Suprapubic skin (tissue), 4 donors: ENCODE measurements around the gene AQR. TPM values are rescaled to one million over a fixed set of nuclear protein-coding genes. Genes with fewer than 3 reads are reported as not detected.

ENCODE experiments used
- DNase-seq, 2 donors: peaks; one replicate each; pipeline ENCODE4 v3.0.0-alpha.2; 2019; ENCODE audit warnings: low spot score in 2 of 2
- H3K27ac ChIP-seq: fragments of 200-600 bp; sonication (generic); one replicate; pipeline ENCODE4 v1.5.1; 2019
- H3K27me3 ChIP-seq: fragments of 200-600 bp; sonication (generic); one replicate; pipeline ENCODE4 v1.5.1; 2019
- H3K36me3 ChIP-seq: fragments of 200-600 bp; sonication (generic); one replicate; pipeline ENCODE4 v1.5.1; 2019
- H3K4me1 ChIP-seq: fragments of 200-600 bp; sonication (generic); one replicate; pipeline ENCODE4 v1.5.1; 2019
- H3K4me3 ChIP-seq: fragments of 200-600 bp; sonication (generic); one replicate; pipeline ENCODE4 v1.5.1; 2019; ENCODE audit warnings: mild to moderate bottlenecking
- H3K9me3 ChIP-seq: fragments of 200-600 bp; sonication (generic); one replicate; pipeline ENCODE4 v1.5.1; 2019
- EP300 ChIP-seq: sonication (generic); formaldehyde crosslinking; IDR thresholded peaks from one replicate; pipeline ENCODE4 v1.6.1; 2017; ENCODE audit warnings: antibody characterized with exemption
- POLR2A ChIP-seq, 2 donors: fragments of 450-650 bp; IDR thresholded peaks; one replicate each; pipeline ENCODE4 v1.6.1; 2017; ENCODE audit warnings: antibody characterized with exemption in 2 of 2, mild to moderate bottlenecking in 2 of 2, moderate library complexity in 2 of 2
- POLR2AphosphoS5 ChIP-seq, 3 donors: sonication (generic); formaldehyde crosslinking; IDR thresholded peaks; one replicate each; pipeline ENCODE4 v1.6.1; 2017; ENCODE audit warnings: antibody characterized with exemption in 3 of 3
- WGBS: methylation state at CpG from one replicate; pipeline ENCODE4 v1.1.5; 2018; 5-methylcytosine and 5-hydroxymethylcytosine counted together
- total RNA-seq, 4 donors: library from RNA; depleted of rRNA; stranded (reverse); fragments of >200 nt; gene quantifications; one replicate each; pipeline ENCODE4 v1.1.0, GENCODE V29; 2016
- TF ChIP-seq, protein P1 (sequence below), 2 donors: fragments of 200-600 bp in 1 of 2; fragments of 450-650 bp in 1 of 2; sonication (generic) in 1 of 2; IDR thresholded peaks; one replicate each; pipeline ENCODE4 v1.5.1; 2016 to 2019; ENCODE audit warnings: antibody characterized with exemption in 2 of 2, mild to moderate bottlenecking in 1 of 2, moderate library complexity in 1 of 2

Gene AQR
- total RNA-seq, 4 donors from 2014 or later = 21.8 to 41.1 (median 25.7) TPM

DNA sequence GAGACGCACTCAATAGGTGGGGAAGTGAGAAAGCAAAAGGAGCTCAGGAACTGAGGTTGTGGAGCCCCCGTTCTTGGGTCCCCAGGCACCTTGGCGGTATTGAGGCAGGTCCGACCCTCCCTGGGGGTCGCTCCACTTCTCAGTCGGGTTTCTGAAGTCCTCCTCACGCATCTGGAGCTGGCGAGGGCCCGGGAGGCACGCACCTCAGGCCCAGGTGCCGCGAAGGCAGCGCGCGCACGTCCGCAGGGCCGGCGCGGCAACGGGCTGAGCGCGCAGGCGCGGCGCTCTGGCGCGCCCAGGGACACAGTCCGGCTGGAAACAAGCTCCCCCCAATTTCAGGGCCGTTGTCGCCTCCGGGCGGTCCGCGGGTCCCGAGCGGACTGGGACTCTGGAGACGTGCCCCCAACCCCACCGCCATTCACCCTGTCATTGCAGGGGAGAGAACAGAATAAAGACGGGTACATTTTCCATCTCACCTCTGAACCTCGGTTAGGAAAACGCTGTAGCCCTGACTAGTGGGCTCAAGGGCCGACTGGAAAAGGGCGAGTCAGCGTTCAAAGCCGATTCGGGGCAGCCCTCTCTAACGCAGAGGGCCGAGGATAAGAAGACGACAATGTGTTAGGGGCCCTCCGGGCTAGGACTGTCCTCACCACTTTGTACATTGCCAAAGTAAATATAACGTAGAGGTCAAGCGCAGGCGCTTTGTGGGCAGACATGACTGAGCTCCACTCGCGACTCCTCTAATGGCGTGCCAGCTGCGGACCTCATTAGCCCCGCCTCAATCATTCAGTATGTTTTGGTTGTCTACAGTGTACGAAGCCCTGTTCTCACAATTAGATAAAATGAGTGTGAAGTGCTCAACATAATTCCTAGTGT, 18.7 kb upstream of the AQR start, which contains the start of gene ZNF770:
Gene ZNF770 (minus strand): TSS at position 261 of the 876 bp plus-strand sequence. CDS start 4,853 bp downstream, outside the sequence.
- Histone ChIP-seq H3K4me1 (peaks cover 50% of the 10 kb centered on the region), H3K36me3 (peaks cover 1% of the 10 kb centered on the region), H3K27ac (peak within 1 kb of the TSS; percentile 99), H3K27me3 (no peaks in the 10 kb centered on the region), H3K4me3 (peak within 1 kb of the TSS; percentile 64), H3K9me3 (no peaks in the 10 kb centered on the region)
- under 1% methylated on average over 26 of the region's 60 CpGs for WGBS
- peak; percentile 83 to 84 for DNase-seq
- TF ChIP-seq POLR2A (IDR thresholded peaks at IDR 0.05) = peak; percentile 35 to 76
- TF ChIP-seq, protein P1, sequence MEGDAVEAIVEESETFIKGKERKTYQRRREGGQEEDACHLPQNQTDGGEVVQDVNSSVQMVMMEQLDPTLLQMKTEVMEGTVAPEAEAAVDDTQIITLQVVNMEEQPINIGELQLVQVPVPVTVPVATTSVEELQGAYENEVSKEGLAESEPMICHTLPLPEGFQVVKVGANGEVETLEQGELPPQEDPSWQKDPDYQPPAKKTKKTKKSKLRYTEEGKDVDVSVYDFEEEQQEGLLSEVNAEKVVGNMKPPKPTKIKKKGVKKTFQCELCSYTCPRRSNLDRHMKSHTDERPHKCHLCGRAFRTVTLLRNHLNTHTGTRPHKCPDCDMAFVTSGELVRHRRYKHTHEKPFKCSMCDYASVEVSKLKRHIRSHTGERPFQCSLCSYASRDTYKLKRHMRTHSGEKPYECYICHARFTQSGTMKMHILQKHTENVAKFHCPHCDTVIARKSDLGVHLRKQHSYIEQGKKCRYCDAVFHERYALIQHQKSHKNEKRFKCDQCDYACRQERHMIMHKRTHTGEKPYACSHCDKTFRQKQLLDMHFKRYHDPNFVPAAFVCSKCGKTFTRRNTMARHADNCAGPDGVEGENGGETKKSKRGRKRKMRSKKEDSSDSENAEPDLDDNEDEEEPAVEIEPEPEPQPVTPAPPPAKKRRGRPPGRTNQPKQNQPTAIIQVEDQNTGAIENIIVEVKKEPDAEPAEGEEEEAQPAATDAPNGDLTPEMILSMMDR (IDR thresholded peaks at IDR 0.05) = no peak
- TF ChIP-seq POLR2AphosphoS5 (IDR thresholded peaks at IDR 0.05) = peak in 2 of 3 donors; percentile 38 to 85
- no peak for TF ChIP-seq EP300

DNA sequence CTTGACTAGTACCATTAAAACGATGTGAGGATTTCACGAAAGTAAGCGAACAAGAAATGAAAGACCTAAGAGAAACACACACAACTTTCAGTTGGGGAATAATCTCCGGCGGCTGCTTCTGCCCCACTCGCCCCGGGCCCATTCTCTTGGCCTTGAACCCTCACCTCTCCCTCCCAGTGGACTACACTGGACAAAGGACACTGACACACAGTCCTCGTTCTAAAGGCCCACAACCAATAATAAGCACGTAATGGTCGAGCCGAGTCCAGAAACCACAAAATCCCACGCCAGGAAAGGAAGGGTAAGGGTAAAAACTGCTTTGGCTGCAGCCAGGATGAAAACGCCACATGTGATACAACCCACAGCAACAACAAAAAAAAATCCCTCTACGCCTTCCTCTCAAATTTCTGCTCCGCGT, 18.1 kb upstream of the AQR start:
- no peak for DNase-seq
- H3K4me3 ChIP-seq = peak overlapping the region; percentile 64

DNA sequence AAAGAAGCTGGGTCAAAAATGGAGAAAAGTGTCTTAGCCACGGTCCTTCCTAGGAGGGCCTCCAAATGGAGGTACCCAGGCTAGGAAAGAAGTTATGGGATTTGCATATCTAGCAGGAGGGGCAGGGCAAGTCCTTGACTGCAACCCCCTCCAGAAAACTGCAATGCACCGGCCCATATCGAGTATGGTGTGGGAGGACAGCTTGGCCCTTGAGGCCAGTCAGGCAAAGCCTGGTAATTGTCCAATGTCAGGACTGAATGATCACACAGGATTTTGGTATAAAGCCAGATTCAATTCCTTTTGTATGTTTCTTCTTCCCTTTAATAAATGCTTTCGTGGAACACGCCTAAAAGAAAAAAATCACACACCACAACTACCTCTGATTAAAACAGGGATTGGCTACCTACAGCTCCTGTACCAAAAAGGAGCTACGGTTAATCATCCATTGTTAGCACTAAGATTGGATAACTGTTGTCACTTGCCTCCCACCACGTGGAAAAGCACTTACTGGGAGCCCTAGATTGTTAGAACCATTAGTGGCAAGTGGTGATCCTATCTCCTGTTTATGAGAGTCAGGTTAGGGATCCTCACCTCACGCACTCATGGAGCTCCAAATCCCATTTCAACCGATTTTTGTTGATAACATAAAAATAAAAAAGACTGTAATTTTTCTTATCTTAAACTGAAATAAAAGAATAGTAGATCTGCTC, 17.4 kb upstream of the AQR start:
- H3K4me3 ChIP-seq = peak overlapping the region; percentile 64
- no peak for DNase-seq
- H3K36me3 ChIP-seq = peaks cover 14% of the 10 kb centered on the region
- 22% methylated on average over 9 of the region's 9 CpGs for WGBS
- H3K27ac ChIP-seq = peak overlapping the region; percentile 99
- H3K9me3 ChIP-seq = no peaks in the 10 kb centered on the region
- TF ChIP-seq EP300 (no peak), POLR2A (IDR thresholded peaks at IDR 0.05) (no peak), POLR2AphosphoS5 (IDR thresholded peaks at IDR 0.05) (no peak)
- TF ChIP-seq, protein P1 (IDR thresholded peaks at IDR 0.05) = no peak
- H3K27me3 ChIP-seq = no peaks in the 10 kb centered on the region
- peaks cover 47% of the 10 kb centered on the region for H3K4me1 ChIP-seq

More for the DNA sequence above, 18.1 kb upstream of the AQR start:
- Histone ChIP-seq H3K9me3 (no peaks in the 10 kb centered on the region), H3K27ac (peak overlapping the region; percentile 99), H3K27me3 (no peaks in the 10 kb centered on the region), H3K4me1 (peaks cover 47% of the 10 kb centered on the region), H3K36me3 (peaks cover 8% of the 10 kb centered on the region)
- WGBS = under 1% methylated on average over 16 of the region's 16 CpGs
- TF ChIP-seq POLR2A (IDR thresholded peaks at IDR 0.05) = no peak
- no peak for TF ChIP-seq POLR2AphosphoS5 (IDR thresholded peaks at IDR 0.05)
- TF ChIP-seq EP300 = no peak
- TF ChIP-seq, protein P1 (IDR thresholded peaks at IDR 0.05) = no peak

DNA sequence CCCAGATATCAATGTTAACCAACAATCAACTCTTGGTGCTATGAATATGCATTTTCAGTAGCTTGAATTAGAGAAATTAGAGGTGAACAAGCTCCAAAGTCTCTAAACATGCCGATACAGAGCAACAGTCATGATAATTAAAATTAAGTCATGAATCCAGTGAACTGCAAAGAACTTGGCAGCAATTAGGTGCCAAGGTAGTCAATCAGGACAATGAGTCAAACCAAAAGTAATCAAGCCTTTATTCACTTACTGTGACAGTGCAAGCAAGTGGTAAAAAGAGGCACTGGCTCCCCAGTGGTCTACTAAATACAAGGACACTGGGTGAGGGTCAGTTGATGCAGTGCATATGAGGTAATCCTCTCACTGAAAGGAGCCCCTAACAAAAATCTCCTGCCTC, 16.8 kb upstream of the AQR start:
- Histone ChIP-seq H3K36me3 (peaks cover 20% of the 10 kb centered on the region), H3K9me3 (no peaks in the 10 kb centered on the region), H3K4me1 (peaks cover 44% of the 10 kb centered on the region), H3K27me3 (no peaks in the 10 kb centered on the region), H3K27ac (peak overlapping the region; percentile 99), H3K4me3 (peak overlapping the region; percentile 64)
- no peak for DNase-seq
- WGBS = 36% methylated on average over 1 of the region's 1 CpG
- TF ChIP-seq EP300 (no peak), POLR2AphosphoS5 (IDR thresholded peaks at IDR 0.05) (no peak), POLR2A (IDR thresholded peaks at IDR 0.05) (no peak)
- TF ChIP-seq, protein P1 (IDR thresholded peaks at IDR 0.05) = no peak
